COLO668 (cell line): ENCODE data around the gene COL4A1.

Experiments used
- DNase-seq: peaks from one replicate; lab custom pipeline; 2025; ENCODE audit not compliant: unreplicated experiment; lab: John Stamatoyannopoulos, UW

Gene COL4A1

GRCh38 chr13:110297766-110298504, 9.0 kb downstream of the COL4A1 start:
- no peak for DNase-seq

- DNase-seq = no peak
Observed at GRCh38 chr13:110297011-110297410, 9.9 kb downstream of the COL4A1 start.

GRCh38 chr13:110294622-110295021, 12.3 kb downstream of the COL4A1 start:
- DNase-seq = no peak

- DNase-seq = no peak
Observed at GRCh38 chr13:110294146-110294545, 12.8 kb downstream of the COL4A1 start.

- no peak for DNase-seq
Observed at GRCh38 chr13:110293649-110294048, 13.3 kb downstream of the COL4A1 start.

GRCh38 chr13:110293037-110293436, 13.9 kb downstream of the COL4A1 start:
- no peak for DNase-seq

- DNase-seq = no peak
Observed at GRCh38 chr13:110291286-110291685, 15.7 kb downstream of the COL4A1 start.

GRCh38 chr13:110290826-110291225, 16.1 kb downstream of the COL4A1 start:
- DNase-seq = no peak

- DNase-seq = no peak
Observed at GRCh38 chr13:110290153-110290552, 16.8 kb downstream of the COL4A1 start.

- no peak for DNase-seq
Observed at GRCh38 chr13:110289661-110290060, 17.3 kb downstream of the COL4A1 start.

- no peak for DNase-seq
Observed at GRCh38 chr13:110289174-110289573, 17.8 kb downstream of the COL4A1 start.

GRCh38 chr13:110286833-110287819, 19.8 kb downstream of the COL4A1 start:
- no peak for DNase-seq

- no peak for DNase-seq
Observed at GRCh38 chr13:110285991-110286832, 20.7 kb downstream of the COL4A1 start.

- no peak for DNase-seq
Observed at GRCh38 chr13:110284779-110285484, 22.0 kb downstream of the COL4A1 start.

- no peak for DNase-seq
Observed at GRCh38 chr13:110283736-110284517, 23.0 kb downstream of the COL4A1 start.

GRCh38 chr13:110282316-110282841, 24.6 kb downstream of the COL4A1 start:
- no peak for DNase-seq

- DNase-seq = no peak
Observed at GRCh38 chr13:110281736-110282135, 25.2 kb downstream of the COL4A1 start.

- DNase-seq = no peak
Observed at GRCh38 chr13:110280985-110281688, 25.8 kb downstream of the COL4A1 start.
